Aorta (tissue), 5 donors: ENCODE results near the gene EMID1. TPM values are rescaled to one million over a fixed set of nuclear protein-coding genes. Genes with fewer than 3 reads are reported as not detected.
A peak's percentile ranks its signal among the peaks of the same experiment; 100 is the strongest.

ENCODE experiments used
- ATAC-seq: fragments of 200-7000 bp; cut with Tn5 transposase; one replicate; pipeline ENCODE4 v1.9.1; 2022; ENCODE audit warnings: moderate library complexity; ENCODE audit not compliant: low FRiP score
- DNase-seq, 2 donors: peaks; one replicate each; pipeline ENCODE4 v3.0.0-alpha.2; 2020
- H3K27ac ChIP-seq, 2 donors: one replicate each; pipeline ENCODE4 v1.5.1; 2013; ENCODE audit warnings: low read length in 2 of 2, mild to moderate bottlenecking in 2 of 2, moderate library complexity in 2 of 2, control low read depth in 1 of 2, inconsistent platforms in 1 of 2, low read depth in 1 of 2
- H3K27me3 ChIP-seq, 2 donors: one replicate each; pipeline ENCODE4 v1.6.1; 2013; ENCODE audit warnings: control low read depth in 1 of 2, low read length in 1 of 2, mild to moderate bottlenecking in 1 of 2, moderate library complexity in 1 of 2; ENCODE audit not compliant: insufficient read depth in 2 of 2, control insufficient read depth in 1 of 2
- H3K36me3 ChIP-seq, 2 donors: one replicate each; pipeline ENCODE4 v1.6.1; 2013; ENCODE audit warnings: control low read depth in 1 of 2, low read length in 1 of 2, mild to moderate bottlenecking in 1 of 2; ENCODE audit not compliant: insufficient read depth in 2 of 2, control insufficient read depth in 1 of 2
- H3K4me1 ChIP-seq, 2 donors: one replicate each; pipeline ENCODE4 v1.6.1; 2013; ENCODE audit warnings: low read length in 2 of 2, control low read depth in 1 of 2, mild to moderate bottlenecking in 1 of 2, moderate library complexity in 1 of 2; ENCODE audit not compliant: insufficient read depth in 2 of 2, control insufficient read depth in 1 of 2
- H3K4me3 ChIP-seq, 2 donors: one replicate each; pipeline ENCODE4 v1.5.1; 2013; ENCODE audit warnings: low read length in 2 of 2, control low read depth in 1 of 2, mild to moderate bottlenecking in 1 of 2
- H3K9me3 ChIP-seq: one replicate; pipeline ENCODE4 v1.6.1; 2013; ENCODE audit warnings: mild to moderate bottlenecking, low read length; ENCODE audit not compliant: control insufficient read depth
- WGBS, 2 donors: extraction: QIAGEN DNeasy Blood & Tissue Kit; methylation state at CpG; one replicate each; pipeline ENCODE4 v1.1.7; 2013; 5-methylcytosine and 5-hydroxymethylcytosine counted together
- intact Hi-C, 2 donors: fragments of 100-400 bp; cut with DNase I; formaldehyde crosslinking; loops; one replicate each; pipeline versions ENCODE4 v1.14.2 to v1.15.0; 2022
- polyA plus RNA-seq, 2 donors: library from polyadenylated mRNA; stranded (reverse); fragments of 200-250 nt; gene quantifications; one replicate each; pipeline ENCODE4 v1.2.3, GENCODE V29; 2013
- total RNA-seq, 2 donors: library from RNA; stranded (reverse); fragmentation: NEBNext Ultra II Directional; extraction: Animal tissue kit (Norgen Biotek cat#: 25700); gene quantifications; one replicate each; pipeline ENCODE4 v1.2.1, GENCODE V29; 2021
- donor health status: healthy with polysubstance abuse.
- donor health status: Bipolar disorder and iron deficiency.
- donor health status: DM: no; HTN: no; CAD: no.
- donor health status: DM: no; HTN: no; CAD: no.
- donor health status: DM: yes; HTN: yes; CAD: no.

EMID1 gene
- total and polyA plus RNA-seq, 4 donors: 0.13 to 7.0 (median 0.95) TPM

- ATAC-seq: no peak
- no peaks in the 10 kb centered on the region for H3K9me3 ChIP-seq
- no peaks in the 10 kb centered on the region for H3K27me3 ChIP-seq
- 48 to 50% methylated on average over 19 of the region's 19 CpGs for WGBS, 2 donors
- peak overlapping the region in 1 of 2 donors; percentile 36 for H3K4me3 ChIP-seq
- DNase-seq: no peak
- no peak overlapping the region for H3K27ac ChIP-seq
- H3K36me3 ChIP-seq: no peaks in the 10 kb centered on the region
- intact Hi-C loops: no loop called here
- no peaks in the 10 kb centered on the region for H3K4me1 ChIP-seq
These were observed 911 bp downstream of the EMID1 start for GRCh38 chr22:29206372-29207242.

- no peaks in the 10 kb centered on the region for H3K9me3 ChIP-seq
- ATAC-seq (no peak), DNase-seq (no peak)
- H3K27me3 ChIP-seq: no peaks in the 10 kb centered on the region
- no peak overlapping the region for H3K4me3 ChIP-seq
- intact Hi-C loops: no loop called here
- no peaks in the 10 kb centered on the region for H3K4me1 ChIP-seq
- H3K36me3 ChIP-seq: no peaks in the 10 kb centered on the region
- WGBS, 2 donors: 92 to 93% methylated on average over 5 of the region's 5 CpGs
- no peak overlapping the region for H3K27ac ChIP-seq
These were observed 1.5 kb downstream of the EMID1 start for GRCh38 chr22:29207243-29207550.

DNA sequence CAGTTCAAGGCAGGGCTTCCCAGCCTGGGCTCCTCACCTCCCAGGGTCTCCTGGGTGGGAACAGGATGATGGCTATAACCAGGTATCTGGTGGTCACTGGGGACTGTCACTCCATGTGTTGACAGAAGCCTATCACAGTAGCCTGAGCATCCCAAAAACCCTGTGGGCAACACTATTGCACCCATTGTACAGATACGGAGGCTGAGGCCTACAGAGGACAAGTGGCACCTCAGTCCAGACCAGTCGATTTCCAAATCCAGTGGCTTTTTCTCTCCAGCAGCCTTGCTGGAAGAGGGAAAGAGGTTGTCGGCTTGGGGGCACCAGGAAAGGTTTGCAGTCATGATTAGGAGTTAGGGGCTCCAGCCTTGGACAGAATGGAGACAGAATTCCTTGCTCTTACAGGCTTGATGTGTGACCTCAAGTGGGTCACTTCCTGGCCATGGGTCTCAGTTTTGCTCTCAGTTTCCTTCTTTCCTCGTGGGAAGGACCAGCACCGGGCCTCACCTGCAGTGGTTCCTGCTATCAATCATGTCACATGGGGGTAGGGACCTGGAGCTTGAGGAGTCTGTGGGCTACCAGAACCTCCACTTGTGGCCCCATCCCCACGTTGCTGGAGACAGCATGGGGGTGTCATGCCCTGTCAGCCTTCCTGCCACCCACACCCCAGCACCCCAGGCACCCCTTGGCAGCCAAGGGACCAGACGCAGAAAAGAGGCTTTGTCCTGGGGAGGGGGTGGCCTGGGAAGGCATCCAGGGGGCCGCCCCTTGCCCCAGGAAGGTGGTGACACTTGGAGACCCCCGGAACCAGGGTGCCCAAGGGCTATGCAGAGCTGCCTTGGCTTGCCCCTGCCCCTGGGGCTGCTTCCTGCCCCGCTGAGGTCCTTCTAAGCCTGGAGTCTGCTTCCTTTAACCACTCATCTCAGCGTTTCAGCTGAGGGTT is 2.1 kb downstream of the EMID1 start:
- Histone ChIP-seq H3K27ac (no peak overlapping the region), H3K27me3 (no peaks in the 10 kb centered on the region), H3K36me3 (no peaks in the 10 kb centered on the region), H3K4me1 (no peaks in the 10 kb centered on the region), H3K9me3 (no peaks in the 10 kb centered on the region), H3K4me3 (no peak overlapping the region)
- no peak for DNase-seq
- intact Hi-C loops: no loop called here
- ATAC-seq: no peak
- 83 to 85% methylated on average over 11 of the region's 11 CpGs for WGBS, 2 donors

DNA sequence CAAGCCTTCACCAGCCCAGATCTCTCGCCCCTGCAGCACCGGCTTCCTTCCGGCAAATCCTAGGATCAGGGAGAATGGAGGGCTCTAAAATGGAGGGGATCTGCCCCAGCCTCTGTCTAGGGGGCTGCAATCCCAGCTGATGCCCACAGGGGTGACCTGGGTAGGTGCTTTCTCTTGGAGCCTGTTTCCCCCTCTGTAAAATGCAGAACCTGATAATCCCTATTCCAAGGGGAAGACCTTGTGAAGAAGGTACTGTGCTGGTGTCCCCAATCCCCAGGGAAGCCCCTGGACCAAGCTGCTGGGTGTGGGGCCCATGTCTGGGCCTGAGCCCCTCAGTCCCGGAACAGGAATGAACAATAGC is 2.8 kb downstream of the EMID1 start:
- 89% methylated on average over 4 of the region's 4 CpGs for WGBS, 2 donors
- Histone ChIP-seq H3K36me3 (no peaks in the 10 kb centered on the region), H3K27ac (no peak overlapping the region), H3K9me3 (no peaks in the 10 kb centered on the region), H3K4me3 (no peak overlapping the region), H3K4me1 (no peaks in the 10 kb centered on the region), H3K27me3 (no peaks in the 10 kb centered on the region)
- no peak for DNase-seq
- intact Hi-C loops: no loop called here
- no peak for ATAC-seq

- Histone ChIP-seq H3K27ac (no peak overlapping the region), H3K9me3 (no peaks in the 10 kb centered on the region), H3K27me3 (no peaks in the 10 kb centered on the region), H3K36me3 (no peaks in the 10 kb centered on the region), H3K4me3 (no peak overlapping the region), H3K4me1 (no peaks in the 10 kb centered on the region)
- DNase-seq (no peak), ATAC-seq (no peak)
- 60 to 63% methylated on average over 15 to 17 of the region's 17 CpGs for WGBS, 2 donors
- intact Hi-C loops: no loop called here
These were observed 3.4 kb downstream of the EMID1 start for GRCh38 chr22:29208879-29209623.

DNA sequence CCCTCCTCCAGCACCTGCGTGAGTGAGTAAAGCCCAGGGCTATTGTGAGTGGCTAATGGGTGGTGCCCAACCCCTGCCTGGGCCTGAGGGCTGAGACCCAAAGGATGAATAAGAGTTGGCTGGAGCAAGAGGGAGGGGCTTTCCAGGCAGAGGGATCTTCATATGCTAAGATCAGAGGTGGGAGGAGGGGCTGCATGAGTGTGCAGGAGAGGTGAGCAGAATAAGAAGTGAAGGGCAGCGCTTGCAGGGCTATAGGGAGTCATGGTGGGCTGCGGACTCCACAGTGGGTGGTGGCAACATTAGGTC is 3.9 kb downstream of the EMID1 start:
- intact Hi-C loops: no loop called here
- 94% methylated on average over 3 of the region's 3 CpGs for WGBS, 2 donors
- no peaks in the 10 kb centered on the region for H3K27me3 ChIP-seq
- ATAC-seq (no peak), DNase-seq (no peak)
- no peaks in the 10 kb centered on the region for H3K4me1 ChIP-seq
- H3K9me3 ChIP-seq: no peaks in the 10 kb centered on the region
- no peak overlapping the region for H3K27ac ChIP-seq
- no peaks in the 10 kb centered on the region for H3K36me3 ChIP-seq
- no peak overlapping the region for H3K4me3 ChIP-seq

DNA sequence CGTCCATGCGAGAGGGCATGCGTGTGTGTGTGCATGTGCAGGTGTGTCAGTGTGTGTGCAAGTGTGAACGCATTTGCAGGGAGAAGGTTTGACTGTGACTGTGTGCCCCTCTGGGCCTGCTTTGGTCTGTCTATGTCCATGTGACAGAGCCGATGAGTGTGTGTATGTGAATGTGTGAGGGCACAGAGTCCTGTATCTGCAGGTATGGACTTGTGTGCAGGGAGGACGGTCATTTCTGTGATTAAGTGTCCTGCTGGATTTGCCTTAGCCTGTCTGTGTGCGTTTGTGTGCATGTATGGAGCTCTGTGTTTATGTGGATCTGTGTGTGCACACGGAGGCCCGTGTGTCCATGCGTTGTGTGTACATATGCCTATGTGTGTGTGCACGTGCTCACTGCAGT is 5.4 kb downstream of the EMID1 start:
- Histone ChIP-seq H3K27me3 (no peaks in the 10 kb centered on the region), H3K27ac (no peak overlapping the region), H3K9me3 (no peaks in the 10 kb centered on the region), H3K4me1 (no peaks in the 10 kb centered on the region), H3K36me3 (no peaks in the 10 kb centered on the region), H3K4me3 (no peak overlapping the region)
- intact Hi-C loops: no loop called here
- ATAC-seq (no peak), DNase-seq (no peak)
- WGBS, 2 donors: 88 to 91% methylated on average over 11 of the region's 11 CpGs

DNA sequence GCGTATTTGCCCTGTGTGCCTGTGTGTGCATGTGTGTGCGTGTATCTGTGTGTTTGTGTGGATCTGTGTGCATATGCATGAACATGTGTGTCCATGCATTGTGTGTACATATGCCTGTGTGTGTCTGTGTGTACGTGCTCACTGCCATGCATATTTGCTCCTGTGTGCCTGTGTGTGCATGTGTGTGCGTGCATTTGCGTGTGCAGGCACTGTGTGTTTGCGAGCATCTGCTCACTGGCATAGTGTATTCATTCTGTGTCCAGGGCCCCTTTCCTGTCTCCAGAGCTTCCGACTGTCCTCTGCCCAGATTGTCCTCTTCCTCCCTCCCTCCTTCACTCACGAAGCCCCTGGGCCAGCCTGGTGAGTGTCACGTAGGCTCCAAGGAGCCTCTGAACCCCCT is 5.8 kb downstream of the EMID1 start:
- H3K27ac ChIP-seq: no peak overlapping the region
- H3K4me3 ChIP-seq: no peak overlapping the region
- H3K27me3 ChIP-seq: no peaks in the 10 kb centered on the region
- WGBS, 2 donors: 94 to 96% methylated on average over 9 of the region's 9 CpGs
- no peaks in the 10 kb centered on the region for H3K36me3 ChIP-seq
- intact Hi-C loops: no loop called here
- DNase-seq: no peak
- H3K9me3 ChIP-seq: no peaks in the 10 kb centered on the region
- ATAC-seq: no peak
- no peaks in the 10 kb centered on the region for H3K4me1 ChIP-seq
